Measurements from ENCODE around the gene PGGHG. TPM values are rescaled to one million over a fixed set of nuclear protein-coding genes. Genes with fewer than 3 reads are reported as not detected.
A peak's percentile ranks its signal among the peaks of the same experiment; 100 is the strongest.

Gene PGGHG
- total RNA-seq, 1 experiment from 2014 or later, result 12.4 TPM

GRCh38 chr11:252666-253065 lies 36.3 kb upstream of the PGGHG start:
- DNase-seq (no peak), ATAC-seq (no peak)
- H3K4me2 ChIP-seq (ENCODE audit: low read length), result no peak overlapping the region
- H3K9me3 ChIP-seq (ENCODE audit: low read length), result no peaks in the 10 kb centered on the region
- BruUV-seq (replicated peaks), result TSS peak; percentile 61
- H3K9me2 ChIP-seq (replicated peaks; ENCODE audit: low read length), result no peaks in the 10 kb centered on the region
- no peak overlapping the region for H3K4me3 ChIP-seq (ENCODE audit: low read length)
- TF ChIP-seq EZH2 (IDR thresholded peaks at IDR 0.05; ENCODE audit: low read length, unreplicated experiment), result no peak
- H3F3A ChIP-seq (ENCODE audit: low read length, unreplicated experiment), result no peaks in the 10 kb centered on the region
- CTCF ChIA-PET, result no interaction called here
- no peak overlapping the region for H3K9ac ChIP-seq (ENCODE audit: low read length)
- no peaks in the 10 kb centered on the region for H3K79me2 ChIP-seq (ENCODE audit: low read length)
- no peaks in the 10 kb centered on the region for H3K27me3 ChIP-seq (ENCODE audit: low read length)
- POLR2A ChIA-PET (ENCODE audit: unreplicated experiment), result no interaction called here
- H4K20me1 ChIP-seq (ENCODE audit: low read length), result no peaks in the 10 kb centered on the region
- peaks cover 30% of the 10 kb centered on the region for H3K36me3 ChIP-seq (ENCODE audit: low read depth, low read length)
- H2AFZ ChIP-seq (ENCODE audit: low read length), result no peak overlapping the region
- no peak overlapping the region for H3K27ac ChIP-seq (ENCODE audit: low read length)
- intact Hi-C loops (cut with micrococcal nuclease), result no loop called here
- H3K4me1 ChIP-seq (ENCODE audit: insufficient read depth, low read length), result no peaks in the 10 kb centered on the region

DNA sequence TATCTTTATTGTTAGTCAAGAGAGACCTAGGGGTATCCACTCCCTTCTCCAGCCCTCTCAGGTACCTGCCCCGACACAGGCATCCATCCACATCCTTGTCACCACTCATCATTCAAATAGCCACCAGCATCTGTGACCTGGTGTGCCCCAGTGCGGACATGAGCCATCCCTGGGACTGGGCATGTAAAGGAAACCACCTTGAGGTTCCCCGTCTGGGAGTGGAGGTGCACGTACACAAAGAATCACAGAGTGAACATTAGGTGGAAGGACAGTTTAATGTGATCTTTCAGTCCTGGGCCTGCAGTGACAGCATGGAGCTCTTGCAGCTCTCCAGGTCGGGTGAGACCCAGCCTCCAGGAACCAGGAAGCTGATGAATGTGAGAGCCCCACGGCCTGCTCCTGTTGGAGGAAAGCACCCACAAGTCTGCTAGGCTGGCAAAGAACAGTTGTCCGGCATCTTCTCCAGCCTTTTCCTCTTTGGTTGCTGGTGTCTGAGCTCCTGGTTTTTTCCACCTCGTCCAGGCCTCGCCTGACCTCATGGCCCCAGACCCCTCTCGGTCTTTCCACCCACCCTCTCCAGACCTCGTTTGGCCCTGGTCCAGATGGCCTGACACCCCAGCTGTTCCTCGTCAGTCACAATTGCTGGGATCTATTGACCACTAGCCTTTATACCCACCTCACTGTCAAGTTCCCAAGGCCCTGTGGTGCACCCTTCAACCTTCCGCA lies 35.6 kb upstream of the PGGHG start:
- no peaks in the 10 kb centered on the region for H3K4me1 ChIP-seq (ENCODE audit: insufficient read depth, low read length)
- no peak overlapping the region for H2AFZ ChIP-seq (ENCODE audit: low read length)
- no peaks in the 10 kb centered on the region for H3K9me3 ChIP-seq (ENCODE audit: low read length)
- ChIA-PET POLR2A (ENCODE audit: unreplicated experiment) (no interaction called here), CTCF (no interaction called here)
- no peak overlapping the region for H3K4me2 ChIP-seq (ENCODE audit: low read length)
- intact Hi-C loops (cut with micrococcal nuclease), result no loop called here
- peaks cover 30% of the 10 kb centered on the region for H3K36me3 ChIP-seq (ENCODE audit: low read depth, low read length)
- no peak overlapping the region for H3K9ac ChIP-seq (ENCODE audit: low read length)
- no peak for TF ChIP-seq EZH2phosphoT487 (IDR thresholded peaks at IDR 0.05; ENCODE audit: borderline replicate concordance, low read length)
- TF ChIP-seq CTCF (conservative IDR thresholded peaks at IDR 0.05; ENCODE audit: low read depth, low read length), result no peak
- TF ChIP-seq EZH2 (IDR thresholded peaks at IDR 0.05; ENCODE audit: low read length, unreplicated experiment), result no peak
- ATAC-seq (no peak), DNase-seq (no peak)
- no peaks in the 10 kb centered on the region for H3F3A ChIP-seq (ENCODE audit: low read length, unreplicated experiment)
- no peaks in the 10 kb centered on the region for H4K20me1 ChIP-seq (ENCODE audit: low read length)
- no peak overlapping the region for H3K27ac ChIP-seq (ENCODE audit: low read length)
- H3K27me3 ChIP-seq (ENCODE audit: low read length), result no peaks in the 10 kb centered on the region
- H3K9me2 ChIP-seq (replicated peaks; ENCODE audit: low read length), result no peaks in the 10 kb centered on the region
- H3K79me2 ChIP-seq (ENCODE audit: low read length), result no peaks in the 10 kb centered on the region
- BruUV-seq (replicated peaks), result no TSS peak
- H3K4me3 ChIP-seq (ENCODE audit: low read length), result no peak overlapping the region

GRCh38 chr11:253886-254270 lies 35.0 kb upstream of the PGGHG start:
- intact Hi-C loops (cut with micrococcal nuclease), result no loop called here
- BruUV-seq (replicated peaks), result no TSS peak

More at GRCh38 chr11:253886-254270, 35.0 kb upstream of the PGGHG start:
- TF ChIP-seq EZH2phosphoT487 (IDR thresholded peaks at IDR 0.05; ENCODE audit: borderline replicate concordance, low read length) (no peak), CTCF (conservative IDR thresholded peaks at IDR 0.05; ENCODE audit: low read depth, low read length) (no peak)
- ATAC-seq (no peak), DNase-seq (no peak)
- Histone ChIP-seq H3K9me2 (replicated peaks; ENCODE audit: low read length) (no peaks in the 10 kb centered on the region), H3K36me3 (ENCODE audit: low read depth, low read length) (peaks cover 25% of the 10 kb centered on the region), H3K27ac (ENCODE audit: low read length) (no peak overlapping the region), H4K20me1 (ENCODE audit: low read length) (no peaks in the 10 kb centered on the region), H2AFZ (ENCODE audit: low read length) (no peak overlapping the region), H3K4me3 (ENCODE audit: low read length) (no peak overlapping the region), H3K27me3 (ENCODE audit: low read length) (no peaks in the 10 kb centered on the region), H3F3A (ENCODE audit: low read length, unreplicated experiment) (no peaks in the 10 kb centered on the region), H3K4me2 (ENCODE audit: low read length) (no peak overlapping the region), H3K4me1 (ENCODE audit: insufficient read depth, low read length) (no peaks in the 10 kb centered on the region), H3K79me2 (ENCODE audit: low read length) (no peaks in the 10 kb centered on the region), H3K9me3 (ENCODE audit: low read length) (no peaks in the 10 kb centered on the region), H3K9ac (ENCODE audit: low read length) (no peak overlapping the region)
- ChIA-PET CTCF (no interaction called here), POLR2A (ENCODE audit: unreplicated experiment) (no interaction called here)

Data from PC-3 (cell line).